NOMO-1 treated with DMSO at 0.1 percent for 48 hours (cell line): ENCODE data around the gene TEX12.
"Not testable (repeated sequence)": the region's sequence is repeated elsewhere in the genome, so short reads cannot be mapped to it uniquely, and the experiment has no call there.

Experiments
- DNase-seq: peaks from one replicate; lab custom pipeline; 2025; ENCODE audit not compliant: unreplicated experiment; lab: John Stamatoyannopoulos, UW

The TEX12 gene

GRCh38 chr11:112163875-112164685 is 3.1 kb upstream of the TEX12 start, which contains the start of gene IL18:
TSS of gene IL18 (minus strand) at chr11:112164094. CDS start at chr11:112155053, 9,041 bp downstream.
- DNase-seq: peak; percentile 63

- no peak for DNase-seq
These were observed 2.1 kb upstream of the TEX12 start for GRCh38 chr11:112165049-112165448.

- DNase-seq: peak; percentile 19
These were observed 610 bp upstream of the TEX12 start for GRCh38 chr11:112166562-112166961.

GRCh38 chr11:112172362-112172994 is 5.3 kb downstream of the TEX12 start:
- no peak for DNase-seq

DNA sequence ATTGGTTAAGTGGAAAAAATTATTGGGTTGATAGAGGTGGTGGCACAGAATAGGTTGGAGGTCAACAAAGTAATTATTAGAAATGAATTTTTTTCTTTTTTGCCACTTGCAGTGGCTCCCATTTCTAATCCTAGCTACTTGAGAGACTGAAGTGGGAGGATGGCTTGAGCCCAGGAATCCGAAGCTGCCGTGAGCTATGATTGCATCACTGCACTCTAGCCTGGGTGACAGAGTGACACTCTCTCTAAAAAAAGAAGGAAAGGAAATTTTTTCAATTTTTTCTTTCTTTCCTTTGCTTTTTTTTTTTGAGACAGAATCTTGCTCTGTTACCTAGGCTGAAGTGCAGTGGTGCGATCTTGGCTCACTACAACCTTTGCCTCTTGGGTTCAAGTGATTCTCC is 6.0 kb downstream of the TEX12 start:
- no peak for DNase-seq

DNA sequence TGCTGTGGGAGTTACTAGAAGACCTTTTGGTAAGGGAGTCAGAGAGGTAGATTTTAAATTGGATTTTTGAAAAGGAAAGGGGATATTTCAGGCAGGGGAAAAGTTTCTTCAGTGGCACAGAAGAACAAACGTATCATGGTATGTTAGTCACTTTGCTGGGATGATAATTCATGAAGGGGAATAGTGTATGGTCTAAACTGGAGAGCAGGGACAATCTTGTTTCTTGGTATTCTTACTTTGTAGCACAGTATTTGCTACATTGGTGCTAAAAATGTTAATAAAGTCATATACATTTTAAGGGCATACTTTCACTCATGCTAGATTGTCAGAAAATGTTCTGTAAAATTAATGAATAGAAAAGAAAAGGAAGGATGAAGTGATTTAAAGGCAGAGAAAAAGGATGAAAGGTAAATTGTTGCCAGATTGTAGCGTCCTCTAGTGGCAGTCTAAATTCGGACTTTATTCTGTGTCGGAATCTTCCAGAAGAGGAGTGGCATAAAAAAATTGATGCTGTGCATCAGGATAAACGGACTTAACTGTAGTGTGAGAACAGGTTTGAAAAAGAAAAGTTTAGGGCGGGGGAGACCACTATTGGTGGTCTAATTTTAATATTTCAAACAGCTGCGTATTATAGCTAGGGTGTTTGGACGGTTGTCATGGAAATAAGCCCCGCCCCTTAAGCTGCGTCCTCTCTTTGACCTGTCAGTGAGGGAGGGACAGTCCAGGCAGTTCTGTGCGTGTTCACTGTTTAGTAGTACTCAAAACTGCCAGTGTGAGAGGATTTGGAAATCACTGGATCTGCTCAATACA is 7.8 kb downstream of the TEX12 start, which contains the start of gene BCO2:
Gene BCO2, plus strand, starts transcription at position 724 of the 810 bp plus-strand sequence. CDS start 90 bp downstream, outside the sequence.
- peak; percentile 49 for DNase-seq

DNA sequence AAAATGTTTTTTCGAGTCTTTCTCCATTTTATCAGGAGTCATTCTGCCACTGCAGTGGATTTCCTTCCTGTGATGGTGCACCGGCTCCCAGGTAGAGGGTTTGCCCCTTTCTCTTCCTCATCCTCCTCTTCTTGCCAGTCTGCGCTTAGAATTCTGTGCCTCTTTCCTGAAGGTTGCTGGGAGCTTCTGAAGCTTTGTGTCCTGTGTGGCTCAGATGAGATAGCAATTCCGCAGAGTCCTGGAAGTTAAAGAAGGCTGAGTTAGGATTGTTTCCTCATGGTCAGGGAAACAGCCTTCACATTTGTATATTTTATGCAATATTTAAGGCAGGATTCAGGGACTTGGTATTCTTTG is 8.4 kb downstream of the TEX12 start:
- no peak for DNase-seq

DNA sequence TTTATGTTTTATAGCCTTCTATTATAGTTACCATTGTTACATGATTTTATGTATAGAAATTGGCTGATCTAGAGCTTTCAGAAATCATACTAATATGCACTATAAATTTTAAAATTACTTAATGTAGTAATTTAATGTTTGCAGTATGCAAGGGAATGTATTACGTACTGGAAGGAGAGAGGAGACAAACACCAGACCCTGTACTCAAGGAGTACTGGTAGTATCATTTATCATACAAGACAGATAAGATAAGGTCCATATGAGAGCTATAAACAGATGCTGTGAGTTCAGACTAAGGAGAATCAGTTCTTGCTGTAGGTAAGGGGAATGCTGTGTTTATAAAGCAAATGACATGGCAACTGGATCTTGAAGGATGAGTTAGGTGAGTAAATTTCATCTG is 8.9 kb downstream of the TEX12 start:
- DNase-seq: no peak

DNA sequence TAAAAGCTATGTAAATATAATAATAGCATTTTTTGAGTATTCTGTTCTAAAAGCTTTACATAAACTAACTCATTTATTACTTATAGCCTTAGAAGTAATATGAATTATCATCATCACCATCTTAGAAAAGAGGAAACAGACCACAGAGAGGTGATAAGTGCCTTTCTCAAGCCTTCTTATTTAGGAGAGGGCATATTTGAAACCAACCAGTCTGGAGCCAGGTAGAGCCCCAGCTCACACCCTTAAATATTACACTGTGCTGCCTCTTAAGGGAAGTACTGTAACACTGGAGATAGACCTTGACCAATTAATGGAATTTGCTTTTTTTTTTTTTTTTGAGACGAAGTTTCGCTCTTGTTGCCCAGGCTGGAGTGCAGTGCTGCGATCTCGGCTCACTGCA is 10.4 kb downstream of the TEX12 start:
- DNase-seq: no peak

DNA sequence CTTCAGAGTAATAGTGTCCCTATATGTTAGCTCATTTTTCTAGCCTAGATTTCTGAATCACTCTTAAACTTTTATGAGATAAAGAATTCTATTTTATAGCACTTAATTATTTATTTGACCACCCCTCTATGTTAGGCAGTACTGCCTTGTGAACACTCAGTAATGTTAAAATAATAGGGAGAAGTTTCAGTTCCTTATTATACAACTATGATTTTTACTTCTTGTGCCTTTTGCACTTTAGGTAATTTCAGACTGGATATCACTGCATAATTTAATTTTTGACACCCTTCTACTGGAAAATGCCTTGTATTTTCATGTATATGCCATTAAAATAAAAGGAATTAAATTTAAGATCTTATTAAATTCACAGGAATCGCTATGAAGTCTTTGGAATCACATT is 11.3 kb downstream of the TEX12 start:
- peak; percentile 31 for DNase-seq

DNA sequence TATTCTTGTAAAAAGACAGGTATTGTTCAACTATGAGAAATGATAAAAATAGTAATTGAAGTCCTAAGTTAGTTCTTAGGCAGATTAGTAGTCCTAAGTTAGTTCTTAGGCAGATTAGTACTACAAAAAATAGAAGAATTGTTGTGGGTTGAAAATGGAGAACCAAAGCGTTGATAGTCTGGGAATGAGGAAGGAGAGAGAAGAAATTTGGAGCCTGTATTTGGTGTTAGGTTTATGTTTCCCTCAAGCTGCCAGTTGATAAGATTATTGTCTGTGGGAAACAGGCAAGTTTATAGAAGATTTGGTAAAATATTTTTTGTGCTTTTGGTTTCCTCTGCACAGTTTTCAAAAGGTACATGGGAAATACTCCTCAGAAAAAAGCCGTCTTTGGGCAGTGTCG is 11.8 kb downstream of the TEX12 start:
- DNase-seq: no peak

- peak; percentile 88 for DNase-seq
These were observed 12.4 kb downstream of the TEX12 start for GRCh38 chr11:112179601-112180000.

DNA sequence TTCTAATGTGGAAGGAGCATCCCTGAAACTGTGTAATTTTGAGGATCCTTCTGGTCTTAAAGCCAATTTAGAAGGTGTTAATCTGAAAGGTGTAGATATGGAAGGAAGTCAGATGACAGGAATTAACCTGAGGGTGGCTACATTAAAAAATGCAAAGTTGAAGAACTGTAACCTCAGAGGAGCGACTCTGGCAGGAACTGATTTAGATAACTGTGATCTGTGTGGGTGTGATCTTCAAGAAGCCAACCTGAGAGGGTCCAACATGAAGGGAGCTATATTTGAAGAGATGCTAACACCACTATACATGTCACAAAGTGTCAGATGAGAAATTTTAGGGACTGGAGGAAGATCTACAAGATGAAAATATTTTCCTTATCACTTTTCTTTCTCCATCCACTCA is 15.7 kb downstream of the TEX12 start:
- DNase-seq: no peak

DNA sequence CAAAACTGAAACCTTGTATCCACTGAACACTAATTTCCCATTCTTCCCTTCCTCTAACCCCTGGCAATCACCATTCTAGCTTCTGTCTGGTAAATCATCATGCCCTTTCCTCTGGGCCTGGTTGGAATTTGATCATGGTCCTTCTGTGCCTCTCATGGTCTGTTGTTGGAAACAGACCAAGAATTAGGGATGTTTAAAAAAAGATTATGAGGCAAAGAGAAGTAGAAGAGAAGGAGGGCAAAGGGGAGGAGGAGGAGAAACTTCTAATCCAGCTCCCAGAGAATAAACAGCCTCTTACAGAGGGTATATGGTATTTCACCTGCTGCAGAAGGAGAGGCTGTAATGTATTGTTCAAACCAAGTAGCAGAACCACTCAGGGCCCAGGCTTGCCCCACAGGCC is 18.7 kb downstream of the TEX12 start:
- DNase-seq: no peak

DNA sequence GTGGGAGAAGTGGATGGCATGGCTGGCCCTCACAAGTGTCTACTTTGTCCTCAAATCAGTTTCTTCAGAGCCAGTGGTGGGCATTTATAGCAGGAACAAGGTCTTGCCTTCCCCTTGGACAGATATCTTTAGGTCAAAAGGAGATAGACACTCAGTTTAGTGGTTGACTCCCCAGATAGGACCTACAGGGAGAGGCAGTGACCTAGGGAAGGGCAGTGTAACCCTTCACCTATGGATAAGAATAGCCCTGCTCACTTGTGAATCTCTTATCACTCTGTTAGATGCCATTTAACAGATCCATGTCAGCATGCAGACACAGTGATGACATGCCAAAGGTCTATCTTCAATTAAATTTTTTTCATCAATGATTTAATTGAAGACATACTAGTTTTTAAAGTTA is 19.1 kb downstream of the TEX12 start:
- DNase-seq: no peak

DNA sequence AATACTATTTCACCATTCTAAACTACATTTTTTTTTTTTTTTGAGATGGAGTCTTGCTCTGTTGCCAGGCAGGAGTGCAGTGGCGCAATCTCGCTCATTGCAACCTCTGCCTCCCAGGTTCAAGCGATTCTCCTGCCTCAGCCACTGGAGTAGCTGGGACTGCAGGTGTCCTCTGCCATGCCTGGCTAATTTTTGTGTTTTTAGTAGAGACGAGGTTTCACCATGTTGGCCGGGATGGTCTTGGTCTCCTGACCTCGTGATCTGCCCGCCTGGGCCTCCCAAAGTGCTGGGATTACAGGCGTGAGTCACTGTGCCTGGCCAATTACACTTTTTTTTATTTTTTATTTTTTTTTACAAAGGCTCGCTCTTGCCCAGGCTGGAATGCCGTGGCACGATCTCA is 27.9 kb downstream of the TEX12 start:
- not testable (repeated sequence) for DNase-seq

GRCh38 chr11:112195951-112196351 is 28.8 kb downstream of the TEX12 start:
- no peak for DNase-seq

DNA sequence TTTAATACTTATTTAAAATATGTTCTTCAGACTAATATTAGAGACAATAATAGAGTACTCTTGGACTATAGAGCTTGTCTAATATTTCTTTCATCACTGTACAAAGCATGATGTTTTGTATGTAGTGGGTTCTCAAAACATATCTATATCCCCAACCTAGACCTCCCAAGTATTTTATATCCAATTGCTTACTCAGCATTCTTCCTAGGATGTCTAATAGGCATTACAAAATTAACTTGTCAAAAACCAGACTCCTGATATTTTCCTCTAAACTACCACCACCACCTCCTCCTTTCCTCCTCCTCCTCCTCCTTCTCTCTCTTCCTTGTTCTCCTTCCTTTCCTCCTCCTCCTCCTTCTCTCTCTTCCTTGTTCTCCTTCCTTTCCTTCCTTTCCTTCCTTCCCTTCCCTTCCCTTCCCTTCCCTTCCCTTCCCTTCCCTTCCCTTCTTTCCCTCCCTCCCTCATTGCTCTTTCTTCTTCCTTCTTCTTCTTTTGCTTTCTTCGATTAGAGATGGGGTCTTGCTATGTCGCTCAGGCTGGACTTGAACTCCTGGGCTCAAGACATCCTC is 29.4 kb downstream of the TEX12 start:
- DNase-seq: no peak

GRCh38 chr11:112199101-112199500 is 31.9 kb downstream of the TEX12 start:
- not testable (repeated sequence) for DNase-seq

- peak; percentile 43 for DNase-seq
These were observed 33.1 kb downstream of the TEX12 start for GRCh38 chr11:112200252-112200651.

GRCh38 chr11:112206071-112206470 is 38.9 kb downstream of the TEX12 start:
- DNase-seq: no peak
